ACC112 (cell line): ENCODE results near the gene UGT1A6.

Experiments used
- H2AFZ ChIP-seq: fragments of 200-600 bp; sonication (generic); one replicate; pipeline ENCODE4 v1.6.0; 2017; ENCODE audit warnings: antibody characterized with exemption, low read length; ENCODE audit not compliant: unreplicated experiment
- H3K27ac ChIP-seq: fragments of 200-600 bp; sonication (generic); 2 replicates; pipeline ENCODE4 v1.5.1; 2014; ENCODE audit warnings: low read depth, mild to moderate bottlenecking, antibody characterized with exemption, low read length, moderate library complexity
- H3K27me3 ChIP-seq: fragments of 200-600 bp; sonication (generic); 2 replicates; pipeline ENCODE4 v1.6.1; 2014; ENCODE audit warnings: mild to moderate bottlenecking, antibody characterized with exemption, low read length, moderate library complexity, mixed read lengths; ENCODE audit not compliant: insufficient read depth
- H3K36me3 ChIP-seq: fragments of 200-600 bp; sonication (generic); 2 replicates; pipeline ENCODE4 v1.6.1; 2016; ENCODE audit warnings: mild to moderate bottlenecking, antibody characterized with exemption, low read length, moderate library complexity, mixed read lengths; ENCODE audit not compliant: insufficient read depth
- H3K4me1 ChIP-seq: fragments of 200-600 bp; sonication (generic); one replicate; pipeline ENCODE4 v1.6.1; 2016; ENCODE audit warnings: low read length, mixed read lengths; ENCODE audit not compliant: insufficient read depth, unreplicated experiment, control insufficient read depth
- H3K4me3 ChIP-seq: fragments of 200-600 bp; sonication (generic); 2 replicates; pipeline ENCODE4 v1.5.1; 2014; ENCODE audit warnings: mild to moderate bottlenecking, low read depth, low read length
- H3K79me2 ChIP-seq: fragments of 200-600 bp; sonication (generic); one replicate; pipeline ENCODE4 v1.6.0; 2016; ENCODE audit warnings: low read length; ENCODE audit not compliant: control insufficient read depth, unreplicated experiment, insufficient read depth

The UGT1A6 gene

DNA sequence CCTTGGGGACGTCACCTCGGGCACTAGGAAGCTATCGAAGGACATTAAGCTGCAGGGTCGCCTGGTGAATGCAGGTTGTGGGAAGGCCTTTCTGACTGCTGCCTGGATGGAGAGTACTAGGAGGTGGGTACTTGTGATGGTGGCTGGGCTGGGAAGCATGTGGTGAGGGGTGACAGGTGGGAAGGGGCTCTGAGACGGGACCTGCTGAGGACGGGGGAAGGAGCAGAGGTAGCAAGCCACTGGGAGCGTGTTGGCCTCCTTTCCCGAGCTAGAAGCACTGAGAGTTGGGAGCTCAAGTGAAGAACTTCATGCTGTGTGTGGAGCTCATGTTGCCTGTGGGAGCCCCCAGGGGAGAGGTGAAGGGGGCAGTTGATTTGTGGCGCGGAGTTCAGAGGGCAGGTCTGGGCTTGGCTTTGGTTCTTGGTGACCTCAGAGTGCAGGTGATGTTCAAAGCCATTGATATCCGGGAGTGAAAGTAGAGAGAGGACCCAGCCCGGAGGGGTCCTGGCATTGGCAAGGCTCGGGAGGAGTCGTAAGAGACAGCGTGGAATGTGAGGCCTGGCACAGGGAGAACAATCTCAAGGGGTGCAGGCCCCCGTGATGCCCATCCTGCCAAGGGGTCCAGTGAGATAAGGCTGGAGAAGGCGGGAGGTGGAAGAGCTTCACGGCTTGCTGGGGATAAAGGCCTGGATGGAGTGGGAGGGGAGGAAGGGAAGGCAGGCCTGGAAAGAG lies 98.6 kb downstream of the UGT1A6 start:
- Histone ChIP-seq H2AFZ (no peak overlapping the region), H3K4me1 (no peaks in the 10 kb centered on the region), H3K27ac (no peak overlapping the region), H3K27me3 (peaks cover 8% of the 10 kb centered on the region; the same call in 1 of the 2 replicates), H3K79me2 (no peaks in the 10 kb centered on the region), H3K36me3 (no peaks in the 10 kb centered on the region), H3K4me3 (no peak overlapping the region)

DNA sequence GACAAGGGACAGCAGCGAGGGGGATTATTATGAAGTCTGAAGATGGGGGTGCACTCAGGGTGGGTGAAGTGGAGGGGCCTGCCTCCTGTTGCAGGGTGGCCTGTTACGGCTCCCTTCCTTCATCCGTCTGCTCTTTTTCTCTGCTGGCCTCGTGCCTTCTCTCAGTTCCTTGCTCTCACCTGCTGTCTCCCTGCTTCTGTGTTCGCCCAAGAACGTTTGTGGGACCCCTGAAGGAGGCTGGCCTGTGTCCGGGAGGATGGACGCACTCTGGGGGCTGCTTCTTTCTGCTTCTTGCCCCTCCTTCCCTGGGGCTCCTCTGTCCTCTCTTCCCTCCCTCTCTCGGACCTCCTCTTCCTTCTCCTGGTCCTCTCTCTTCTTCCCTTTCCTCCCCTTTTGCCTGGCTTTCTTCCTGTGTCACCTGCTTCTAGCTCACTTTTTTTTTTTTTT lies 99.2 kb downstream of the UGT1A6 start:
- Histone ChIP-seq H3K27ac (no peak overlapping the region), H3K4me3 (no peak overlapping the region), H3K27me3 (0 out of 2 replicates have a peak, but pooled peaks cover 8% of the 10 kb centered on the region), H3K79me2 (no peaks in the 10 kb centered on the region), H3K36me3 (no peaks in the 10 kb centered on the region), H3K4me1 (no peaks in the 10 kb centered on the region), H2AFZ (no peak overlapping the region)

GRCh38 chr2:233792720-233793119 lies 100.0 kb downstream of the UGT1A6 start:
- H3K27ac ChIP-seq: no peak overlapping the region
- H3K27me3 ChIP-seq: 0 out of 2 replicates have a peak, but pooled peaks cover 13% of the 10 kb centered on the region
- H3K79me2 ChIP-seq: no peaks in the 10 kb centered on the region
- no peaks in the 10 kb centered on the region for H3K4me1 ChIP-seq
- H2AFZ ChIP-seq: no peak overlapping the region
- no peaks in the 10 kb centered on the region for H3K36me3 ChIP-seq
- H3K4me3 ChIP-seq: no peak overlapping the region

- Histone ChIP-seq H3K27me3 (peaks cover 13% of the 10 kb centered on the region; the same call in 1 of the 2 replicates), H3K27ac (no peak overlapping the region), H3K79me2 (no peaks in the 10 kb centered on the region), H3K4me1 (no peaks in the 10 kb centered on the region), H2AFZ (no peak overlapping the region), H3K4me3 (no peak overlapping the region), H3K36me3 (no peaks in the 10 kb centered on the region)
Measured at GRCh38 chr2:233793465-233794127, 100.9 kb downstream of the UGT1A6 start.

DNA sequence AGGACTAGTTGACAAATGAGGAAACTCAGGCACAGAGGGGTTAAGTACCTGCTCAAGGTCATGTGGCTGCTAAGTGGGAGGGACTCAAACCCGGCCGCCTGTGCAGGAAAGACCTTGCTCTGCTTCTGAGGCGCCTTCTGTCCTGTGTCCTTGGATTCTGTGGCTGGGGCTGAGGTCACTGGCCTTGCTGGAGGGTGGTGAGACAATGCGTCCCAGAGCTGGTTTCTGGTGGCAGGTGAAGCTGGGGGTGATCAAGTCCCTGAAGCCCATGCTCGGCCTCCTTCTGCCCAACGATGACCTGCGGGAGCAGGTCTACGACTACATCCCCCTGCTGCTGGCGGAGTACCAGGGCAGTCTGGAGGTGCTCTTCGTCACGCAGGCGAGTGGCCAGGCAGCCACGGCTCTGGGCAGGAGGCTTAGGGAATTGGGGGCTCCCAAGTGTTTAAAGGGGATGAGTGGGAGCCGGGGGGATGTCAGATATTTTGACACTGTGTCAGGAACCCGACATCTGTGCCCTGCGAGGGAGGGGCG lies 101.5 kb downstream of the UGT1A6 start:
- Histone ChIP-seq H3K4me3 (no peak overlapping the region), H3K79me2 (no peaks in the 10 kb centered on the region), H3K27ac (no peak overlapping the region), H3K27me3 (peaks cover 13% of the 10 kb centered on the region; the same call in 1 of the 2 replicates), H3K4me1 (no peaks in the 10 kb centered on the region), H3K36me3 (no peaks in the 10 kb centered on the region), H2AFZ (no peak overlapping the region)

DNA sequence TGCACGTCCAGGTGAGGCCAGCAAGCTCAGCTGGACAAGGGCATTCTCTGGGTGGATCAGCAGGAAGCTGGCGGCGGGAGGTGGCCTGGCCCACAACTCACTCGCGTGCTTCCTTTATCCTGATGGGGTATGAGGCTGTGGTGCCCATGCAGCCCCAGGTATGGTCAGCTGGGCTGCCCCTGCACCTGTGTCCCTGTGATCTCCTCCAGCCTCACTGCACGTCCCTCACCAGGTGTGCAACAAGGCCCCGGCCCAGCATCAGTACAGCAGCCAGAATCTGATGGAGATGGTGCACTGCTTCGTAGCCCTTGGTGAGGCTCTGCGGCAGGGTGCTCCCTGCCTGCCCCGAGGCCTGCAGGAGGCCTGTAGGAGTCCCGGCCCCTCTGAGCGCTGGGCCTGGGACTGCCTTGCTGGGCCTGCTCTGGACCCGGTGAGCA lies 103.1 kb downstream of the UGT1A6 start:
- Histone ChIP-seq H3K79me2 (no peaks in the 10 kb centered on the region), H3K4me1 (no peaks in the 10 kb centered on the region), H3K4me3 (no peak overlapping the region), H2AFZ (no peak overlapping the region), H3K36me3 (no peaks in the 10 kb centered on the region), H3K27ac (no peak overlapping the region), H3K27me3 (peaks cover 19% of the 10 kb centered on the region; the same call in 1 of the 2 replicates)

- Histone ChIP-seq H3K4me3 (no peak overlapping the region), H3K79me2 (no peaks in the 10 kb centered on the region), H3K36me3 (no peaks in the 10 kb centered on the region), H3K4me1 (no peaks in the 10 kb centered on the region), H2AFZ (no peak overlapping the region), H3K27me3 (peaks cover 16% of the 10 kb centered on the region; the same call in 1 of the 2 replicates), H3K27ac (no peak overlapping the region)
Measured at GRCh38 chr2:233796254-233796653, 103.6 kb downstream of the UGT1A6 start.

GRCh38 chr2:233798335-233799086 lies 105.8 kb downstream of the UGT1A6 start:
- Histone ChIP-seq H2AFZ (no peak overlapping the region), H3K27me3 (peaks cover 23% of the 10 kb centered on the region; the same call in 1 of the 2 replicates), H3K27ac (no peak overlapping the region), H3K4me3 (no peak overlapping the region), H3K4me1 (no peaks in the 10 kb centered on the region), H3K36me3 (no peaks in the 10 kb centered on the region), H3K79me2 (no peaks in the 10 kb centered on the region)

DNA sequence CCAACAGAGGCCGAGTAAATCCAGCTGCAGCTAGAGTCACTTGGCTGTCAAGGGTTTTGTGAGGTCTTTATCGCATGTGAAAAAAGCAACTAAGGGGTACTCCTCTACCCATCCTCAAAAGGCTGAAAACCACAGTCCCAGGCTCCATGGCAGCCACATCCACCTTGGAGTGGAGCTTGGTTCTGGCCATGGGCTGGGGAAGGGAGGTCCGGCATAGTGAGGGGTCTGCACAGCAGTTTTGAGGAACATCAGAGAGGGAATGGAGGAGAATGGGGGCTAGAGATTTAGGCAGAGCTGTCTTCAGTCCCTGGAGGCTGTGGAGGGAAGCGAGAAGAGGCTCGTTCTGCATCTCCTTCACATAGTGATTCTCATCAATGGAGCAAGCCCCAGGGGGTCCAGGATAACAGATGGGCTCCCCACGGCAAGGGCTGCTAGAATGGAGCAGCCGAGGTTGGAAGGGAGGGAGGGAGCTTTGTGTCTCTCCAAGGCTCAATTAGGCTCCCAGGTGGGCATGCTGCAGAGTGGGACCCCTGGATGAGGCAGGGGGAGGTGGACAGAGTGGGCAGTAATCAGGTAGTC lies 106.5 kb downstream of the UGT1A6 start:
- H3K79me2 ChIP-seq: no peaks in the 10 kb centered on the region
- H3K4me1 ChIP-seq: no peaks in the 10 kb centered on the region
- no peaks in the 10 kb centered on the region for H3K36me3 ChIP-seq
- no peak overlapping the region for H2AFZ ChIP-seq
- H3K27ac ChIP-seq: no peak overlapping the region
- peaks cover 29% of the 10 kb centered on the region; the same call in 1 of the 2 replicates for H3K27me3 ChIP-seq
- H3K4me3 ChIP-seq: no peak overlapping the region

- Histone ChIP-seq H3K27ac (no peak overlapping the region), H3K4me3 (no peak overlapping the region), H3K27me3 (peaks cover 34% of the 10 kb centered on the region; the same call in 1 of the 2 replicates), H2AFZ (no peak overlapping the region), H3K36me3 (no peaks in the 10 kb centered on the region), H3K4me1 (no peaks in the 10 kb centered on the region), H3K79me2 (no peaks in the 10 kb centered on the region)
Measured at GRCh38 chr2:233799716-233800115, 107.0 kb downstream of the UGT1A6 start.
